ENCODE measurements around the gene FOXP2.
"Not testable (repeated sequence)": the region's sequence is repeated elsewhere in the genome, so short reads cannot be mapped to it uniquely, and the experiment has no call there.

FOXP2 gene

GRCh38 chr7:114606100-114606499, 191.5 kb downstream of the FOXP2 start:
- no peak for DNase-seq

- not testable (repeated sequence) for DNase-seq
Measured at GRCh38 chr7:114608822-114609221, 194.2 kb downstream of the FOXP2 start.

GRCh38 chr7:114620208-114620607, 205.6 kb downstream of the FOXP2 start:
- no peak for DNase-seq

- DNase-seq = no peak
Measured at GRCh38 chr7:114622221-114622620, 207.6 kb downstream of the FOXP2 start.

GRCh38 chr7:114623146-114623545, 208.5 kb downstream of the FOXP2 start:
- no peak for DNase-seq

- no peak for DNase-seq
Measured at GRCh38 chr7:114627231-114627630, 212.6 kb downstream of the FOXP2 start.

- no peak for DNase-seq
Measured at GRCh38 chr7:114628362-114628761, 213.7 kb downstream of the FOXP2 start.

GRCh38 chr7:114629762-114630161, 215.1 kb downstream of the FOXP2 start:
- no peak for DNase-seq

GRCh38 chr7:114630201-114630990, 215.8 kb downstream of the FOXP2 start:
- DNase-seq = no peak

GRCh38 chr7:114631249-114631822, 216.7 kb downstream of the FOXP2 start:
- DNase-seq = peak; percentile 4 to 13

- no peak for DNase-seq
Measured at GRCh38 chr7:114639451-114639850, 224.8 kb downstream of the FOXP2 start.

- no peak for DNase-seq
Measured at GRCh38 chr7:114644455-114644854, 229.8 kb downstream of the FOXP2 start.

- no peak for DNase-seq
Measured at GRCh38 chr7:114645451-114645850, 230.8 kb downstream of the FOXP2 start.

- DNase-seq = no peak
Measured at GRCh38 chr7:114647518-114647917, 232.9 kb downstream of the FOXP2 start.

- DNase-seq = no peak
Measured at GRCh38 chr7:114648117-114648516, 233.5 kb downstream of the FOXP2 start.

- DNase-seq = peak; percentile 47 to 53
Measured at GRCh38 chr7:114648680-114649079, 234.1 kb downstream of the FOXP2 start.

GRCh38 chr7:114649689-114650088, 235.1 kb downstream of the FOXP2 start:
- DNase-seq = no peak

- DNase-seq = no peak
Measured at GRCh38 chr7:114650491-114650890, 235.9 kb downstream of the FOXP2 start.

- DNase-seq = peak; percentile 62 to 70
Measured at GRCh38 chr7:114652041-114652440, 237.4 kb downstream of the FOXP2 start.

GRCh38 chr7:114653364-114654088, 238.9 kb downstream of the FOXP2 start:
- peak; percentile 91 to 93 for DNase-seq

GRCh38 chr7:114656466-114656865, 241.9 kb downstream of the FOXP2 start:
- DNase-seq = no peak

- DNase-seq = no peak
Measured at GRCh38 chr7:114657279-114657678, 242.7 kb downstream of the FOXP2 start.

GRCh38 chr7:114658216-114658615, 243.6 kb downstream of the FOXP2 start:
- DNase-seq = no peak

All from SHP77 (cell line).